H9 (cell line): ENCODE results near the gene PDCD1. TPM values are rescaled to one million over a fixed set of nuclear protein-coding genes. Genes with fewer than 3 reads are reported as not detected.

Source experiments
- DNase-seq: peaks from one replicate; pipeline ENCODE4 v3.0.0-alpha.2; 2017
- H2AFZ ChIP-seq: one replicate; pipeline ENCODE4 v1.6.1; 2013; ENCODE audit warnings: mild to moderate bottlenecking, low read length, control low read depth, moderate library complexity
- H2AK5ac ChIP-seq: 2 replicates; pipeline ENCODE4 v1.6.1; 2013; ENCODE audit warnings: low read length, control low read depth, mixed read lengths; ENCODE audit not compliant: insufficient read length
- H2BK120ac ChIP-seq: one replicate; pipeline ENCODE4 v1.6.1; 2013; ENCODE audit warnings: low read depth, mild to moderate bottlenecking, low read length, control low read depth, inconsistent platforms; ENCODE audit not compliant: poor library complexity, severe bottlenecking
- H2BK12ac ChIP-seq: 2 replicates; pipeline ENCODE4 v1.6.1; 2013; ENCODE audit warnings: low read length, control low read depth, mixed read lengths, low read depth; ENCODE audit not compliant: insufficient read length
- H2BK15ac ChIP-seq: 2 replicates; pipeline ENCODE4 v1.6.1; 2013; ENCODE audit warnings: low read depth, low read length, control low read depth
- H2BK20ac ChIP-seq: one replicate; pipeline ENCODE4 v1.6.1; 2013; ENCODE audit warnings: low read depth, mild to moderate bottlenecking, low read length, control low read depth, inconsistent platforms; ENCODE audit not compliant: poor library complexity, severe bottlenecking
- H2BK5ac ChIP-seq: 2 replicates; pipeline ENCODE4 v1.6.1; 2013; ENCODE audit warnings: low read length, control low read depth, mixed read lengths; ENCODE audit not compliant: insufficient read length
- H3K14ac ChIP-seq: 2 replicates; pipeline ENCODE4 v1.6.1; 2013; ENCODE audit warnings: low read length, control low read depth; ENCODE audit not compliant: insufficient read depth
- H3K18ac ChIP-seq: 2 replicates; pipeline ENCODE4 v1.6.1; 2013; ENCODE audit warnings: low read depth, mild to moderate bottlenecking, mixed read lengths, low read length, control low read depth; ENCODE audit not compliant: insufficient read length
- H3K23ac ChIP-seq: 2 replicates; pipeline ENCODE4 v1.6.1; 2013; ENCODE audit warnings: low read length, control low read depth, mixed read lengths, low read depth; ENCODE audit not compliant: insufficient read length
- H3K23me2 ChIP-seq: 2 replicates; pipeline ENCODE4 v1.6.1; 2013; ENCODE audit warnings: low read depth, mild to moderate bottlenecking, mixed read lengths, low read length, control low read depth; ENCODE audit not compliant: insufficient read length, poor library complexity, severe bottlenecking
- H3K27ac ChIP-seq: 2 replicates; pipeline ENCODE4 v1.5.1; 2013; ENCODE audit warnings: low read length, control low read depth, mixed read lengths, low read depth; ENCODE audit not compliant: insufficient read length
- H3K27me3 ChIP-seq: 2 replicates; pipeline ENCODE4 v1.6.1; 2013; ENCODE audit warnings: low read length, control low read depth, inconsistent platforms; ENCODE audit not compliant: insufficient read depth
- H3K4ac ChIP-seq: 2 replicates; pipeline ENCODE4 v1.6.1; 2013; ENCODE audit warnings: low read depth, mild to moderate bottlenecking, control low read depth, inconsistent platforms, low read length, moderate library complexity
- H3K4me1 ChIP-seq: 2 replicates; pipeline ENCODE4 v1.6.1; 2013; ENCODE audit warnings: low read length, control low read depth, inconsistent platforms; ENCODE audit not compliant: insufficient read depth
- H3K4me2 ChIP-seq: 2 replicates; pipeline ENCODE4 v1.6.1; 2013; ENCODE audit warnings: low read length, control low read depth, mixed read lengths; ENCODE audit not compliant: insufficient read length, insufficient read depth
- H3K56ac ChIP-seq: 2 replicates; pipeline ENCODE4 v1.6.1; 2013; ENCODE audit warnings: low read depth, mild to moderate bottlenecking, mixed read lengths, low read length, control low read depth; ENCODE audit not compliant: insufficient read length
- H3K79me1 ChIP-seq: 2 replicates; pipeline ENCODE4 v1.6.1; 2013; ENCODE audit warnings: low read depth, mild to moderate bottlenecking, moderate library complexity, low read length, control low read depth, inconsistent platforms; ENCODE audit not compliant: insufficient read depth, poor library complexity, severe bottlenecking
- H3K79me2 ChIP-seq: 2 replicates; pipeline ENCODE4 v1.6.1; 2013; ENCODE audit warnings: low read length, control low read depth, inconsistent platforms; ENCODE audit not compliant: insufficient read depth
- H3K9ac ChIP-seq: 2 replicates; pipeline ENCODE4 v1.6.1; 2013; ENCODE audit warnings: low read length, control low read depth, mixed read lengths; ENCODE audit not compliant: insufficient read length; ENCODE audit errors: extremely low read depth
- H3K9me3 ChIP-seq: one replicate; pipeline ENCODE4 v1.6.1; 2013; ENCODE audit warnings: low read depth, low read length, inconsistent platforms; ENCODE audit not compliant: control insufficient read depth
- H3T11ph ChIP-seq: one replicate; pipeline ENCODE4 v1.6.1; 2013; ENCODE audit warnings: mild to moderate bottlenecking, low read length, control low read depth, inconsistent platforms
- H4K20me1 ChIP-seq: one replicate; pipeline ENCODE4 v1.6.1; 2013; ENCODE audit not compliant: control insufficient read depth, insufficient read length, insufficient read depth
- H4K5ac ChIP-seq: 2 replicates; pipeline ENCODE4 v1.6.1; 2013; ENCODE audit warnings: low read depth, mild to moderate bottlenecking, mixed read lengths, low read length, control low read depth; ENCODE audit not compliant: insufficient read length
- H4K8ac ChIP-seq: replicated peaks from 2 replicates; pipeline ENCODE4 v1.6.1; 2013; ENCODE audit warnings: low read length, control low read depth, mixed read lengths, low read depth; ENCODE audit not compliant: insufficient read length
- H4K91ac ChIP-seq: 2 replicates; pipeline ENCODE4 v1.6.1; 2013; ENCODE audit warnings: low read depth, mild to moderate bottlenecking, moderate library complexity, mixed read lengths, low read length, control low read depth; ENCODE audit not compliant: insufficient read length
- H3K27ac Mint-ChIP-seq, 3 experiments: 2 replicates in 2 of 3; 3 replicates in 1 of 3; pipeline ENCODE4 v1.8.0; 2020 to 2021; ENCODE audit warnings: mixed read lengths in 3 of 3, mild to moderate bottlenecking in 1 of 3, moderate library complexity in 1 of 3
- H3K27me3 Mint-ChIP-seq: 2 replicates; pipeline ENCODE4 v1.8.0; 2021; ENCODE audit warnings: low read depth, mild to moderate bottlenecking, moderate library complexity, mixed read lengths
- H3K36me3 Mint-ChIP-seq, 3 experiments: 2 replicates in 2 of 3; 3 replicates in 1 of 3; pipeline ENCODE4 v1.8.0; 2020 to 2021; ENCODE audit warnings: low read depth in 3 of 3, mixed read lengths in 3 of 3; ENCODE audit not compliant: insufficient read depth in 1 of 3
- H3K4me1 Mint-ChIP-seq, 2 experiments: 2 replicates each; pipeline ENCODE4 v1.8.0; 2020; ENCODE audit warnings: mixed read lengths in 2 of 2
- H3K4me3 Mint-ChIP-seq, 2 experiments: 2 replicates in 1 of 2; 3 replicates in 1 of 2; pipeline ENCODE4 v1.8.0; 2020 to 2021; ENCODE audit warnings: mild to moderate bottlenecking in 2 of 2, mixed read lengths in 2 of 2, moderate library complexity in 1 of 2
- H3K9me3 Mint-ChIP-seq, 2 experiments: 2 replicates in 1 of 2; 3 replicates in 1 of 2; pipeline ENCODE4 v1.8.0; 2020; ENCODE audit warnings: mild to moderate bottlenecking in 2 of 2, mixed read lengths in 2 of 2, moderate library complexity in 1 of 2
- WGBS: extraction: QIAGEN DNeasy Blood & Tissue Kit; methylation state at CpG from one replicate; pipeline ENCODE4 v1.1.7; 2013; ENCODE audit warnings: missing lambda C conversion rate, low lambda C conversion rate, mixed read lengths; ENCODE audit not compliant: insufficient read length; ENCODE audit errors: extremely low coverage; 5-methylcytosine and 5-hydroxymethylcytosine counted together
- total RNA-seq: library from RNA; stranded (reverse); gene quantifications from 2 replicates; pipeline ENCODE4 v1.2.1, GENCODE V29; 2021
- TF ChIP-seq, protein P1 (sequence below): fragments of 200-600 bp; sonication (generic); conservative IDR thresholded peaks from 3 replicates; pipeline ENCODE4 v1.8.0; 2021; ENCODE audit warnings: antibody characterized with exemption, mild to moderate bottlenecking

Gene PDCD1
- total RNA-seq, 1 experiment from 2014 or later, result 1.6 TPM

DNA sequence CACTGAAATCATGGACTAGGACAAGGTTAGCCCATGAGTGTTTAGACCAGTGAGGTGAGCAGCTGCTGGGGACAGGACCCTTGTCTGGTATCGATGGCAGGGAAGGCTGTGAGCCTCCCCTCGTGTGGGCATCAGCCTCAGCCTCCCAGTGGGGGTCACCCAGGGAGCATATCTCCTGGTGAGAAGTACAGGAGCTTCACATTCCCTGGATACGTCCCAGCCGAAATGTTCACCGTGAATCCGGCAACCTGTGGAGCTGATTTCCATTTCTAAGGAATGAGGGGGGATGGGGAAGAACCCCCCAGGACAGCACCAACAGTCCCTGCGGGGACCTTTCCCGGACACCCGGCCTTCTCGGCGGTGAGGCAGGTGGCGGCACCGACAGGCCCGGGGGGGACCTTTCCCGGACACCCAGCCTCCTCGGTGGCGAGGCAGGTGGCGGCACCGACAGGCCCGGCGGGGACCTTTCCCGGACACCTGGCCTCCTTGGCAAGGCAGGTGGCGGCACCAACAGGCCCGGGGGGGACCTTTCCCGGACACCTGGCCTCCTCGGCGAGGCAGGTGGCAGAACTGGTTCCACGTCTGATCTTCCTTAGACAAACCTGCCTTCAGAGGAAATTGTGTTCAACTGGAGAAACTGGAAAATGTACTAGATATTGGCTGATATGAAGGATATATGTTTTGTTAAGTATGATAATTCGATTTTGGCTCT is 32.0 kb upstream of the PDCD1 start:
- no peak overlapping the region for H3K4me3 Mint-ChIP-seq
- Histone ChIP-seq H3K27me3 (no peaks in the 10 kb centered on the region), H2AFZ (no peak overlapping the region), H2BK15ac (no peak overlapping the region), H4K20me1 (no peaks in the 10 kb centered on the region), H3K9me3 (no peaks in the 10 kb centered on the region), H3T11ph (no peak overlapping the region), H4K8ac (no peak overlapping the region), H3K4me2 (no peak overlapping the region), H3K4me1 (no peaks in the 10 kb centered on the region; the same call in 1 of the 2 replicates), H2BK12ac (no peak overlapping the region), H3K79me1 (no peaks in the 10 kb centered on the region), H3K18ac (no peak overlapping the region), H2BK120ac (no peak overlapping the region), H4K5ac (no peak overlapping the region), H3K23ac (no peak overlapping the region), H3K56ac (no peak overlapping the region), H2BK5ac (no peak overlapping the region), H3K79me2 (no peaks in the 10 kb centered on the region), H3K23me2 (peaks cover 4% of the 10 kb centered on the region), H3K4ac (no peak overlapping the region), H4K91ac (no peak overlapping the region), H3K27ac (no peak overlapping the region), H3K9ac (no peak overlapping the region), H3K14ac (no peak overlapping the region), H2BK20ac (no peak overlapping the region), H2AK5ac (no peak overlapping the region)
- H3K36me3 Mint-ChIP-seq, result peaks cover 0 to 15% (median 6%) of the 10 kb centered on the region in 3 experiments; a peak in 5 of 7 replicates
- H3K4me1 Mint-ChIP-seq, result peaks cover 30 to 44% of the 10 kb centered on the region in 2 experiments
- TF ChIP-seq, protein P1, sequence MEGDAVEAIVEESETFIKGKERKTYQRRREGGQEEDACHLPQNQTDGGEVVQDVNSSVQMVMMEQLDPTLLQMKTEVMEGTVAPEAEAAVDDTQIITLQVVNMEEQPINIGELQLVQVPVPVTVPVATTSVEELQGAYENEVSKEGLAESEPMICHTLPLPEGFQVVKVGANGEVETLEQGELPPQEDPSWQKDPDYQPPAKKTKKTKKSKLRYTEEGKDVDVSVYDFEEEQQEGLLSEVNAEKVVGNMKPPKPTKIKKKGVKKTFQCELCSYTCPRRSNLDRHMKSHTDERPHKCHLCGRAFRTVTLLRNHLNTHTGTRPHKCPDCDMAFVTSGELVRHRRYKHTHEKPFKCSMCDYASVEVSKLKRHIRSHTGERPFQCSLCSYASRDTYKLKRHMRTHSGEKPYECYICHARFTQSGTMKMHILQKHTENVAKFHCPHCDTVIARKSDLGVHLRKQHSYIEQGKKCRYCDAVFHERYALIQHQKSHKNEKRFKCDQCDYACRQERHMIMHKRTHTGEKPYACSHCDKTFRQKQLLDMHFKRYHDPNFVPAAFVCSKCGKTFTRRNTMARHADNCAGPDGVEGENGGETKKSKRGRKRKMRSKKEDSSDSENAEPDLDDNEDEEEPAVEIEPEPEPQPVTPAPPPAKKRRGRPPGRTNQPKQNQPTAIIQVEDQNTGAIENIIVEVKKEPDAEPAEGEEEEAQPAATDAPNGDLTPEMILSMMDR, result no peak
- DNase-seq, result no peak
- no peak overlapping the region; a peak in 1 of 7 replicates for H3K27ac Mint-ChIP-seq
- WGBS, result 100% methylated on average over 1 of the region's 29 CpGs
- H3K9me3 Mint-ChIP-seq, result peaks cover 14% of the 10 kb centered on the region in 2 experiments
- H3K27me3 Mint-ChIP-seq, result no peaks in the 10 kb centered on the region; the same call in 1 of the 2 replicates
